Testis (tissue), 5 donors: ENCODE data around the gene MISFA. TPM values are rescaled to one million over a fixed set of nuclear protein-coding genes. Genes with fewer than 3 reads are reported as not detected.

ENCODE experiments used
- DNase-seq: peaks from one replicate; pipeline ENCODE4 v3.0.0-alpha.2; 2019
- H3K27ac ChIP-seq, 2 donors: fragments of 200-600 bp; sonication (generic); one replicate each; pipeline ENCODE4 v1.5.1; 2019
- H3K27me3 ChIP-seq: fragments of 200-600 bp; sonication (generic); one replicate; pipeline ENCODE4 v1.5.1; 2019
- H3K36me3 ChIP-seq: fragments of 200-600 bp; sonication (generic); one replicate; pipeline ENCODE4 v1.5.1; 2017; ENCODE audit warnings: low read depth; ENCODE audit errors: missing control alignments
- H3K4me1 ChIP-seq: fragments of 200-600 bp; sonication (generic); one replicate; pipeline ENCODE4 v1.5.1; 2019
- H3K4me3 ChIP-seq, 2 donors: fragments of 200-600 bp; sonication (generic); one replicate each; pipeline ENCODE4 v1.5.1; 2017 to 2019
- H3K9me3 ChIP-seq: fragments of 200-600 bp; sonication (generic); one replicate; pipeline ENCODE4 v1.5.1; 2017
- POLR2A ChIP-seq: fragments of 450-650 bp; IDR thresholded peaks from one replicate; pipeline ENCODE4 v1.6.1; 2017; ENCODE audit warnings: antibody characterized with exemption, mild to moderate bottlenecking, moderate library complexity
- WGBS, 2 donors: methylation state at CpG; one replicate each; pipeline ENCODE4 v1.1.5; 2018; 5-methylcytosine and 5-hydroxymethylcytosine counted together
- intact Hi-C: fragments of 100-400 bp; cut with DNase I; formaldehyde crosslinking; loops from one replicate; pipeline ENCODE4 v1.15.1; 2023; ENCODE audit warnings: low total_unique reads
- long read RNA-seq, 2 donors: transcript quantifications; one replicate each; lab custom pipeline, GENCODE V29; 2026
- polyA plus RNA-seq: library from polyadenylated mRNA; stranded (reverse); fragments of 350-450 nt; fragmentation: Illumina TruSeq; extraction: RNeasy Lipid Tissue Mini Kit (QIAGEN cat#74804); gene quantifications from one replicate; pipeline ENCODE4 v1.2.3, GENCODE V29; 2014; ENCODE audit warnings: low read depth, low replicate concordance; ENCODE audit not compliant: insufficient read depth
- total RNA-seq, 2 donors: library from RNA; depleted of rRNA; stranded (reverse); fragments of >200 nt; gene quantifications; one replicate each; pipeline ENCODE4 v1.2.3, GENCODE V29; 2016
- TF ChIP-seq, protein P1 (sequence below), 3 experiments: fragments of 450-650 bp in 2 of 3; fragments of 200-600 bp in 1 of 3; sonication (generic) in 1 of 3; IDR thresholded peaks; one replicate each; pipeline ENCODE4 v1.5.1; 2016 to 2019; ENCODE audit warnings: antibody characterized with exemption in 3 of 3, mild to moderate bottlenecking in 2 of 3, moderate library complexity in 1 of 3

The MISFA gene
- total RNA-seq (100 to 1,000 TPM in 1 of 2 donors, 10 to 100 TPM in 1; 72.3 to 202 TPM), polyA plus RNA-seq (483 TPM)
- long read RNA-seq, donor 1 = 0 reads
- long read RNA-seq, donor 2 = 0 reads

DNA sequence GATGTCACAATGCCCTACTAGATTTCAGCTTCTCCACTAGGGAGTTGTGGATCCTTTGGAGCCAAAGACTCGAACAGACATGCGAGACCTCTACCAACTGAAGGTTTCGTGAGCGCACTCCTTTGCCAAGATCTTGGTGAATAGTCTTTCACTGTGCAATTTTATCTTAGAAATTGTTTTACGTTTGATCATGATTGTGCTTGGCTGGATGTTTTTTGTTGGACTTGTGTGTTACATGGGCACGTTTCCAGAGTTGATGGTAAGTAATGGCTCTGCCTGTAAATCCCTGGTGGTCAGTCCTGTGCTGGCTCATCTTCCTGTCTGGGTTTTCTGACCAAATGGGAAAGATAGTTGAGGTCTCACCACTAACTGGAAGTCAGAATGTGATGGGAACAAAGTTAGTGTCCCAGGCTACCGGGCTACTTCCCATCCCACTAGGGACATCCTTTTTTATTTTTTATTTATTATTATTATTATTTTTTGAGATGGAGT, at the start of gene MISFA:
MISFA (plus strand) TSS at position 51 of the 492 bp plus-strand sequence; CDS start at position 191, 140 bp downstream.
- TF ChIP-seq POLR2A = no peak
- TF ChIP-seq, protein P1, sequence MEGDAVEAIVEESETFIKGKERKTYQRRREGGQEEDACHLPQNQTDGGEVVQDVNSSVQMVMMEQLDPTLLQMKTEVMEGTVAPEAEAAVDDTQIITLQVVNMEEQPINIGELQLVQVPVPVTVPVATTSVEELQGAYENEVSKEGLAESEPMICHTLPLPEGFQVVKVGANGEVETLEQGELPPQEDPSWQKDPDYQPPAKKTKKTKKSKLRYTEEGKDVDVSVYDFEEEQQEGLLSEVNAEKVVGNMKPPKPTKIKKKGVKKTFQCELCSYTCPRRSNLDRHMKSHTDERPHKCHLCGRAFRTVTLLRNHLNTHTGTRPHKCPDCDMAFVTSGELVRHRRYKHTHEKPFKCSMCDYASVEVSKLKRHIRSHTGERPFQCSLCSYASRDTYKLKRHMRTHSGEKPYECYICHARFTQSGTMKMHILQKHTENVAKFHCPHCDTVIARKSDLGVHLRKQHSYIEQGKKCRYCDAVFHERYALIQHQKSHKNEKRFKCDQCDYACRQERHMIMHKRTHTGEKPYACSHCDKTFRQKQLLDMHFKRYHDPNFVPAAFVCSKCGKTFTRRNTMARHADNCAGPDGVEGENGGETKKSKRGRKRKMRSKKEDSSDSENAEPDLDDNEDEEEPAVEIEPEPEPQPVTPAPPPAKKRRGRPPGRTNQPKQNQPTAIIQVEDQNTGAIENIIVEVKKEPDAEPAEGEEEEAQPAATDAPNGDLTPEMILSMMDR (IDR thresholded peaks at IDR 0.05) = no peak
- intact Hi-C loops = no loop called here
- Histone ChIP-seq H3K36me3 (no peaks in the 10 kb centered on the region), H3K4me1 (no peaks in the 10 kb centered on the region), H3K27me3 (no peaks in the 10 kb centered on the region), H3K9me3 (no peaks in the 10 kb centered on the region), H3K27ac (no peak within 1 kb of the TSS), H3K4me3 (no peak within 1 kb of the TSS)
- 88 to 94% methylated on average over 7 of the region's 7 CpGs for WGBS, 2 donors
- DNase-seq = no peak

DNA sequence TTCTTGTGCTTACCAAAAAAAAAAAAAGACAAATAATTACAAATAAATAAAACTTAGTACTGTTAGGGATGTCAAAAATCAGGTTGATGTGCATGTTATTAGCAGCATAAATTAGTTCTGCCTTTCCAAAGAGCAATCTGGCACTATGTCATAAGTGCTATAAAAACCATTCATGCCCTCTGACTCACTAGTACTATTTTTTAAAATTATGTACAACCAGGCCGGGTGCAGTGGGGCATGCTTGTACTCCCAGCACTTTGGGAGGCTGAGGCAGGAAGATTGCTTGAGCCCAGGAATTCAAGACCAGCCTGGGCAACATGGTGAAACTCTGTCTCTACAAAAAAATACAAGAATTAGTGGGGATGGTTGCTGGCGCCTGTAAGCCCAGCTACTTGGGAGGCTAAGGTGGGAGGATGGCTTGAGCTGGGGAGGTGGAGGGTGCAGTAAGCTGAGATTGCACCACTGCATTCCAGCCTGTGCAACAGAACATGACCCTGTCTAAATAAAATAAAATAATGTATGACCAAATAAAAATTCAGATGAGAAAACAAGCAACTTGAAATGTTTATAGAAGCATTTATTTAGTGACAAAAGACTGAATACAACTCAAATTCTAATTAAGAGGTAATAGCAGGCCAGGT, 36.4 kb upstream of the MISFA start:
- WGBS, 2 donors = 88 to 94% methylated on average over 2 of the region's 2 CpGs
- Histone ChIP-seq H3K4me1 (no peaks in the 10 kb centered on the region), H3K4me3 (no peak overlapping the region), H3K27me3 (no peaks in the 10 kb centered on the region), H3K36me3 (no peaks in the 10 kb centered on the region), H3K27ac (no peak overlapping the region), H3K9me3 (no peaks in the 10 kb centered on the region)
- no peak for DNase-seq
- TF ChIP-seq, protein P1 (IDR thresholded peaks at IDR 0.05) = no peak
- no peak for TF ChIP-seq POLR2A
- intact Hi-C loops = no loop called here

DNA sequence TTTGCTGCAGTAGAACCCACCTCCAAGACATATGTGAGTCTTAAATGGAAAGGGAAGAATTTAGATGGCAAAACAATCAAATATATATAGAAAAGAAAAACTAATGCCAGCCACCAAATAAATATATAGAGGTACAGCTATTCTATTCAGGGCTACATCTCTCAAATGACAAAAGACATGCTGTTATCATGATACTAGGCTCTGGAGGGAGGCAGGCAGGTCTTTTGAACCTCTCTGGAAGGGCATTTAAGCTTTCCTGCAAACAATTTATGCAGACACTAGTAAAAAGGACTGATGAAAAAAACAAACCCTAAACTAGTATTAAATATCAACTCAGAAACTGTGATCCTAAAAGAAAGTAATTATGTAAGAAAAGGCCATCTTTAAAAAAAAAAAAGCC, 35.4 kb upstream of the MISFA start:
- Histone ChIP-seq H3K4me1 (no peaks in the 10 kb centered on the region), H3K9me3 (no peaks in the 10 kb centered on the region), H3K36me3 (no peaks in the 10 kb centered on the region), H3K27me3 (no peaks in the 10 kb centered on the region), H3K4me3 (no peak overlapping the region), H3K27ac (no peak overlapping the region)
- TF ChIP-seq, protein P1 (IDR thresholded peaks at IDR 0.05) = no peak
- no peak for TF ChIP-seq POLR2A
- no peak for DNase-seq
- intact Hi-C loops = no loop called here

DNA sequence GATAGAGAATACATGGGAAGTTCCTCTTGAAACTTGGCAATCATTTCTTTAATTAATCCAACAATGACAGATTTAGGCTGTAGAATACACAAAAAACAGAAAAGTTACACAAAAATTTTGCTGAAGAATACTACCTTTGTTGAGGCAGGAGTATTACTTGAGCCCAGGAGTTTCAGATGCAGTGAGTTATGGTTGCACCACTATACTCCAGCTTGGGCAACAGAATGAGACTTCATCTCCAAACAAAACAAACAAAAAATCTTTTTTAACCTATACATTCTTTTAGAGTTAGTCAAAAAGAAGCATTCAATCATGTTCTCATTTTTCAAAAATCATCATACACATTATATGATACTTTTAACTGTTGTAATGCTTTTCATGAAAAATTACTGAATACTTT, 33.2 kb upstream of the MISFA start:
- TF ChIP-seq, protein P1 (IDR thresholded peaks at IDR 0.05) = no peak
- TF ChIP-seq POLR2A = no peak
- intact Hi-C loops = no loop called here

DNA sequence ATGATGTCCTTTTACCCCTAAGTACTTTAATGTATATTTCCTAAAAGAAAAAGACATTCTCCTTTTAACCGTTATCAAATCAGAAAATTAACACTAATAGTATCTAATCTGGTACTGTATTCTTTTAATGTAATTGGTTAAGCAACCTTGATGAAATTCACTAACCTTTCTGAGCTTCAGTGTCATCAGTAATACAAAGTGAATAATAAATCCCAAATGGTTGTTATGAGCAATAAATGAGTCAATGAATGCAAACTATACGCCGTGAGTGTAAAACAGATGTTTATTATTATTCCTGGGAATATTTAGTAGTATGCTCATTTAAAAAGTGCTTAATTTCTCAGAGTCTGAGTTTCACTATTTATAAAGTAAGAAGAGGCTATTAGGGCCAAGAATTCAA, 32.5 kb upstream of the MISFA start:
- H3K27me3 ChIP-seq = no peaks in the 10 kb centered on the region
- H3K4me3 ChIP-seq = no peak overlapping the region
- no peak for DNase-seq
- H3K4me1 ChIP-seq = no peaks in the 10 kb centered on the region
- H3K9me3 ChIP-seq = no peaks in the 10 kb centered on the region
- no peaks in the 10 kb centered on the region for H3K36me3 ChIP-seq
- no peak for TF ChIP-seq POLR2A
- TF ChIP-seq, protein P1 (IDR thresholded peaks at IDR 0.05) = no peak
- intact Hi-C loops = no loop called here
- no peak overlapping the region for H3K27ac ChIP-seq
- 94% methylated on average over 3 of the region's 3 CpGs for WGBS, 2 donors

More for the DNA sequence above, 33.2 kb upstream of the MISFA start:
- Histone ChIP-seq H3K27ac (no peak overlapping the region), H3K36me3 (no peaks in the 10 kb centered on the region), H3K4me1 (no peaks in the 10 kb centered on the region), H3K9me3 (no peaks in the 10 kb centered on the region), H3K27me3 (no peaks in the 10 kb centered on the region), H3K4me3 (no peak overlapping the region)
- no peak for DNase-seq
